ENCODE measurements around the gene ENTREP1.

The ENTREP1 gene

GRCh38 chr9:69379270-69379982, 54.4 kb downstream of the ENTREP1 start (continued):
- no peak for TF ChIP-seq POU6F1 (CRISPR knock-in tag; IDR thresholded peaks at IDR 0.05; ENCODE audit: borderline replicate concordance, low read depth)

- no peak for ATAC-seq
These were observed 55.3 kb downstream of the ENTREP1 start for GRCh38 chr9:69380301-69380700.

GRCh38 chr9:69380811-69381210, 55.8 kb downstream of the ENTREP1 start:
- TF ChIP-seq CREB5 (CRISPR knock-in tag; IDR thresholded peaks at IDR 0.05; ENCODE audit: low read depth) (no peak), SNAI2 (CRISPR knock-in tag; IDR thresholded peaks at IDR 0.05) (no peak), ZNF8 (CRISPR knock-in tag; IDR thresholded peaks at IDR 0.05) (no peak), GLIS3 (CRISPR knock-in tag; IDR thresholded peaks at IDR 0.05) (no peak), OSR1 (CRISPR knock-in tag; IDR thresholded peaks at IDR 0.05) (no peak), PPARA (CRISPR knock-in tag; IDR thresholded peaks at IDR 0.05; ENCODE audit: borderline replicate concordance) (no peak), PATZ1 (CRISPR knock-in tag; IDR thresholded peaks at IDR 0.05; ENCODE audit: borderline replicate concordance) (no peak), ZNF70 (CRISPR knock-in tag; IDR thresholded peaks at IDR 0.05) (no peak), CSDC2 (CRISPR knock-in tag; IDR thresholded peaks at IDR 0.05) (no peak)
- ATAC-seq: no peak; the same call in 1 of the 3 replicates

More at GRCh38 chr9:69380301-69380700, 55.3 kb downstream of the ENTREP1 start:
- TF ChIP-seq ZNF565 (CRISPR knock-in tag; conservative IDR thresholded peaks at IDR 0.05; ENCODE audit: low read depth) (no peak), ZFP30 (CRISPR knock-in tag; IDR thresholded peaks at IDR 0.05) (no peak), TCF4 (CRISPR knock-in tag; IDR thresholded peaks at IDR 0.05; ENCODE audit: borderline replicate concordance) (no peak), POU6F1 (CRISPR knock-in tag; IDR thresholded peaks at IDR 0.05; ENCODE audit: borderline replicate concordance, low read depth) (no peak), ARNTL (CRISPR knock-in tag; IDR thresholded peaks at IDR 0.05; ENCODE audit: borderline replicate concordance, low read depth) (no peak)

- TF ChIP-seq ZFP3 (CRISPR knock-in tag; IDR thresholded peaks at IDR 0.05) (no peak), TCF4 (CRISPR knock-in tag; IDR thresholded peaks at IDR 0.05; ENCODE audit: borderline replicate concordance) (no peak), CSRNP3 (CRISPR knock-in tag; IDR thresholded peaks at IDR 0.05) (no peak), ARNTL (CRISPR knock-in tag; IDR thresholded peaks at IDR 0.05; ENCODE audit: borderline replicate concordance, low read depth) (no peak)
- ATAC-seq: no peak
These were observed 57.1 kb downstream of the ENTREP1 start for GRCh38 chr9:69382135-69382534.

- TF ChIP-seq CREB5 (CRISPR knock-in tag; IDR thresholded peaks at IDR 0.05; ENCODE audit: low read depth) (no peak), ARNTL (CRISPR knock-in tag; IDR thresholded peaks at IDR 0.05; ENCODE audit: borderline replicate concordance, low read depth) (no peak), PATZ1 (CRISPR knock-in tag; IDR thresholded peaks at IDR 0.05; ENCODE audit: borderline replicate concordance) (no peak)
- ATAC-seq: no peak
These were observed 60.6 kb downstream of the ENTREP1 start for GRCh38 chr9:69385581-69386033.
